ENCODE measurements around the gene NT5E. TPM values are rescaled to one million over a fixed set of nuclear protein-coding genes. Genes with fewer than 3 reads are reported as not detected.

NT5E gene
- total RNA-seq, 1 experiment from 2014 or later = 0.52 TPM

DNA sequence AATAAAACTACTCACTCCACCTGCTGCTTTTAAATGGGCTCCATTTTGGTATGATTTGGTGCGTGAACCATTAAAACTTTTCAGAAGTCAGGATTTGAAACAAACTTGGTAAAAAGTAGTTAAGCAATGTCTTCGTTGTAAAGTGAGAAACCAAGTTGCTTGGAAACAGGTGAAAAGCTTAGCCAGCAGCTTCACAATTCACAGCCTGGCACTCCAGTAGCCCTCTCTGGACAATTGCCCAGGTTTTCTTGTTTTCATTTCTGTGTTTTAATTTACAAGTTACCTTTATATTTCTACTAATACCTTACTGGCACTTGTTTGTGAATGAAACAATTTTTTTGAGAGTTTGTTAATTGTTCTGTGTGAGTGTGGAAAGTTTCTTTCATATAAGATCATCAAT is 12.8 kb downstream of the NT5E start:
- Histone ChIP-seq H3K27me3 (ENCODE audit: insufficient read depth, low read length) (no peaks in the 10 kb centered on the region), H2AFZ (ENCODE audit: low read length) (no peak overlapping the region), H4K91ac (ENCODE audit: insufficient read length, low read depth, low read length) (no peak overlapping the region), H2BK15ac (ENCODE audit: low read depth, low read length) (no peak overlapping the region), H3K79me1 (ENCODE audit: insufficient read depth, low read depth, low read length, poor library complexity, severe bottlenecking) (no peaks in the 10 kb centered on the region), H3K23me2 (ENCODE audit: insufficient read length, low read depth, low read length, poor library complexity, severe bottlenecking) (no peaks in the 10 kb centered on the region), H3T11ph (ENCODE audit: low read length) (no peak overlapping the region), H2BK12ac (ENCODE audit: insufficient read length, low read depth, low read length) (no peak overlapping the region), H4K20me1 (ENCODE audit: control insufficient read depth, insufficient read depth, insufficient read length) (no peaks in the 10 kb centered on the region), H3K4ac (ENCODE audit: low read depth, low read length) (no peak overlapping the region), H3K79me2 (ENCODE audit: insufficient read depth, low read length) (no peaks in the 10 kb centered on the region), H2BK20ac (ENCODE audit: low read depth, low read length, poor library complexity, severe bottlenecking) (no peak overlapping the region), H3K14ac (ENCODE audit: insufficient read depth, low read length) (no peak overlapping the region), H3K4me1 (ENCODE audit: insufficient read depth, low read length) (peaks cover 11% of the 10 kb centered on the region; the same call in 1 of the 2 replicates), H3K27ac (ENCODE audit: insufficient read length, low read depth, low read length) (no peak overlapping the region), H3K23ac (ENCODE audit: insufficient read length, low read depth, low read length) (no peak overlapping the region), H3K9me3 (ENCODE audit: control insufficient read depth, low read depth, low read length) (no peaks in the 10 kb centered on the region), H2BK120ac (ENCODE audit: low read depth, low read length, poor library complexity, severe bottlenecking) (no peak overlapping the region), H3K4me2 (ENCODE audit: insufficient read depth, insufficient read length, low read length) (no peak overlapping the region), H3K56ac (ENCODE audit: insufficient read length, low read depth, low read length) (no peak overlapping the region), H2BK5ac (ENCODE audit: insufficient read length, low read length) (no peak overlapping the region), H2AK5ac (ENCODE audit: insufficient read length, low read length) (no peak overlapping the region), H4K8ac (replicated peaks; ENCODE audit: insufficient read length, low read depth, low read length) (no peak overlapping the region), H3K18ac (ENCODE audit: insufficient read length, low read depth, low read length) (no peak overlapping the region), H3K9ac (ENCODE audit: extremely low read depth, insufficient read length, low read length) (no peak overlapping the region), H4K5ac (ENCODE audit: insufficient read length, low read depth, low read length) (no peak overlapping the region)
- Mint-ChIP-seq H3K27ac (no peak overlapping the region), H3K4me1 (peaks cover 18 to 23% of the 10 kb centered on the region in 2 experiments), H3K9me3 (no peaks in the 10 kb centered on the region), H3K36me3 (ENCODE audit: insufficient read depth in 1 of 3, low read depth in 3 of 3) (no peaks in the 10 kb centered on the region), H3K27me3 (ENCODE audit: low read depth) (no peaks in the 10 kb centered on the region), H3K4me3 (no peak overlapping the region)
- TF ChIP-seq, protein P1, sequence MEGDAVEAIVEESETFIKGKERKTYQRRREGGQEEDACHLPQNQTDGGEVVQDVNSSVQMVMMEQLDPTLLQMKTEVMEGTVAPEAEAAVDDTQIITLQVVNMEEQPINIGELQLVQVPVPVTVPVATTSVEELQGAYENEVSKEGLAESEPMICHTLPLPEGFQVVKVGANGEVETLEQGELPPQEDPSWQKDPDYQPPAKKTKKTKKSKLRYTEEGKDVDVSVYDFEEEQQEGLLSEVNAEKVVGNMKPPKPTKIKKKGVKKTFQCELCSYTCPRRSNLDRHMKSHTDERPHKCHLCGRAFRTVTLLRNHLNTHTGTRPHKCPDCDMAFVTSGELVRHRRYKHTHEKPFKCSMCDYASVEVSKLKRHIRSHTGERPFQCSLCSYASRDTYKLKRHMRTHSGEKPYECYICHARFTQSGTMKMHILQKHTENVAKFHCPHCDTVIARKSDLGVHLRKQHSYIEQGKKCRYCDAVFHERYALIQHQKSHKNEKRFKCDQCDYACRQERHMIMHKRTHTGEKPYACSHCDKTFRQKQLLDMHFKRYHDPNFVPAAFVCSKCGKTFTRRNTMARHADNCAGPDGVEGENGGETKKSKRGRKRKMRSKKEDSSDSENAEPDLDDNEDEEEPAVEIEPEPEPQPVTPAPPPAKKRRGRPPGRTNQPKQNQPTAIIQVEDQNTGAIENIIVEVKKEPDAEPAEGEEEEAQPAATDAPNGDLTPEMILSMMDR (conservative IDR thresholded peaks at IDR 0.05) = no peak
- no peak for DNase-seq
- WGBS (ENCODE audit: extremely low coverage, insufficient read length, low lambda C conversion rate) = no CpG with 5 or more reads among the region's 2 CpGs
